IMR-90 (cell line): Measurements from ENCODE around the gene KCNH2. TPM values are rescaled to one million over a fixed set of nuclear protein-coding genes. Genes with fewer than 3 reads are reported as not detected.

Source experiments
- ATAC-seq: fragments of 200-7000 bp; cut with Tn5 transposase; 2 replicates; pipeline ENCODE4 v1.9.1; 2020; ENCODE audit warnings: low read depth, mild to moderate bottlenecking, moderate library complexity
- BruUV-seq: library from RNA; stranded (reverse); fragments of 400-500 nt; replicated peaks from 2 replicates; lab custom pipeline; 2021; lab: Mats Ljungman, UMichigan
- CTCF ChIA-PET: fragments of 300-600 bp; formaldehyde crosslinking; extraction: SDS; loops from one replicate; lab custom pipeline; 2021; ENCODE audit warnings: antibody characterized with exemption; lab: Yijun Ruan, JAX
- POLR2A ChIA-PET: fragments of 300-600 bp; sonication (Branson Sonifier 250); formaldehyde crosslinking; loops from one replicate; lab custom pipeline; 2022; ENCODE audit warnings: antibody characterized with exemption; ENCODE audit not compliant: unreplicated experiment; lab: Charles Lee
- DNase-seq: peaks from one replicate; pipeline ENCODE4 v3.0.0; 2013
- H2AFZ ChIP-seq: replicated peaks from 2 replicates; pipeline ENCODE3; 2013; ENCODE audit warnings: low read length, mild to moderate bottlenecking; ENCODE audit not compliant: poor library complexity
- H2AK5ac ChIP-seq: 2 replicates; pipeline ENCODE4 v1.6.1; 2013; ENCODE audit warnings: low read depth, low read length, inconsistent platforms
- H2AK9ac ChIP-seq: replicated peaks from 2 replicates; pipeline ENCODE3; 2013; ENCODE audit warnings: mild to moderate bottlenecking, low read depth, low read length, moderate library complexity; ENCODE audit not compliant: poor library complexity
- H2BK120ac ChIP-seq: 2 replicates; pipeline ENCODE4 v1.6.1; 2013; ENCODE audit warnings: low read depth, low read length, inconsistent platforms
- H2BK15ac ChIP-seq: 3 replicates; pipeline ENCODE4 v1.6.1; 2013; ENCODE audit warnings: low read depth, low read length, inconsistent platforms
- H2BK20ac ChIP-seq: 2 replicates; pipeline ENCODE4 v1.6.1; 2013; ENCODE audit warnings: low read depth, mild to moderate bottlenecking, inconsistent platforms, low read length, moderate library complexity
- H2BK5ac ChIP-seq: 2 replicates; pipeline ENCODE4 v1.6.1; 2013; ENCODE audit warnings: mild to moderate bottlenecking, low read depth, low read length, inconsistent platforms; ENCODE audit not compliant: poor library complexity, severe bottlenecking
- H3K14ac ChIP-seq: replicated peaks from 2 replicates; pipeline ENCODE4 v1.6.1; 2013; ENCODE audit warnings: low read depth, low read length, inconsistent platforms
- H3K18ac ChIP-seq: 2 replicates; pipeline ENCODE4 v1.6.1; 2013; ENCODE audit warnings: low read depth, low read length, control low read depth
- H3K23ac ChIP-seq: 2 replicates; pipeline ENCODE4 v1.6.1; 2013; ENCODE audit warnings: low read depth, low read length, inconsistent platforms
- H3K27ac ChIP-seq: 2 replicates; pipeline ENCODE4 v1.5.1; 2013; ENCODE audit warnings: mild to moderate bottlenecking, control low read depth, low read length; ENCODE audit not compliant: insufficient read depth
- H3K27me3 ChIP-seq: 2 replicates; pipeline ENCODE4 v1.6.1; 2013; ENCODE audit warnings: low read length; ENCODE audit not compliant: control insufficient read depth, insufficient read depth
- H3K36me3 ChIP-seq: 2 replicates; pipeline ENCODE4 v1.6.1; 2013; ENCODE audit warnings: low read length, mixed read lengths; ENCODE audit not compliant: control insufficient read depth, insufficient read depth
- H3K4ac ChIP-seq: 2 replicates; pipeline ENCODE4 v1.6.1; 2013; ENCODE audit warnings: low read depth, low read length, inconsistent platforms
- H3K4me1 ChIP-seq: 2 replicates; pipeline ENCODE4 v1.6.1; 2013; ENCODE audit warnings: low read length, mixed read lengths; ENCODE audit not compliant: control insufficient read depth, insufficient read depth
- H3K4me2 ChIP-seq: 2 replicates; pipeline ENCODE4 v1.6.1; 2013; ENCODE audit warnings: low read depth, mild to moderate bottlenecking, control low read depth, low read length, moderate library complexity
- H3K4me3 ChIP-seq: 2 replicates; pipeline ENCODE4 v1.5.1; 2013; ENCODE audit warnings: low read depth, mild to moderate bottlenecking, control low read depth, low read length, moderate library complexity; ENCODE audit not compliant: insufficient read depth
- H3K56ac ChIP-seq: 2 replicates; pipeline ENCODE4 v1.6.1; 2013; ENCODE audit warnings: low read length, inconsistent platforms; ENCODE audit not compliant: insufficient read depth; ENCODE audit errors: extremely low read depth
- H3K79me1 ChIP-seq, 2 experiments: 2 replicates each; pipeline ENCODE4 v1.6.1; 2013; ENCODE audit warnings: low read length in 2 of 2, inconsistent platforms in 1 of 2, low read depth in 1 of 2
- H3K9ac ChIP-seq: 2 replicates; pipeline ENCODE4 v1.6.1; 2013; ENCODE audit warnings: low read depth, low read length, control low read depth
- H3K9me1 ChIP-seq: 2 replicates; pipeline ENCODE4 v1.6.1; 2013; ENCODE audit warnings: low read length, inconsistent platforms; ENCODE audit not compliant: insufficient read depth
- H3K9me3 ChIP-seq: 2 replicates; pipeline ENCODE4 v1.6.1; 2013; ENCODE audit warnings: low read length; ENCODE audit not compliant: control insufficient read depth, insufficient read depth
- H4K20me1 ChIP-seq: 2 replicates; pipeline ENCODE4 v1.6.1; 2013; ENCODE audit warnings: low read length, inconsistent platforms; ENCODE audit not compliant: insufficient read depth
- H4K5ac ChIP-seq: 2 replicates; pipeline ENCODE4 v1.6.1; 2013; ENCODE audit warnings: mild to moderate bottlenecking, low read depth, low read length, control low read depth
- H4K8ac ChIP-seq, 2 experiments: 2 replicates each; pipeline ENCODE4 v1.6.1; 2013; ENCODE audit warnings: low read depth in 2 of 2, low read length in 2 of 2, control low read depth in 1 of 2, inconsistent platforms in 1 of 2
- H4K91ac ChIP-seq: 2 replicates; pipeline ENCODE4 v1.6.1; 2013; ENCODE audit warnings: low read depth, low read length, inconsistent platforms; ENCODE audit not compliant: insufficient read depth
- NFE2L2 ChIP-seq: fragments of 150-350 bp; IDR thresholded peaks from 2 replicates; pipeline ENCODE4 v1.6.1; 2016; ENCODE audit warnings: low read depth, mild to moderate bottlenecking, low read length
- RFX5 ChIP-seq: IDR thresholded peaks from 2 replicates; pipeline ENCODE4 v1.8.0; 2012; ENCODE audit warnings: low read depth, mild to moderate bottlenecking, low read length, moderate library complexity
- WGBS, 2 experiments: methylation state at CpG; one replicate each; pipeline versions ENCODE4 v1.1.5 to v1.1.7; 2013; ENCODE audit warnings: missing lambda C conversion rate in 2 of 2; ENCODE audit not compliant: insufficient read length in 1 of 2; ENCODE audit errors: extremely low coverage in 2 of 2; 5-methylcytosine and 5-hydroxymethylcytosine counted together
- dilution Hi-C: fragments of 300-500 bp; cut with HindIII; formaldehyde crosslinking; loops from one replicate; pipeline ENCODE4 v1.14.3; 2018; ENCODE audit warnings: low sequenced_read_pairs; ENCODE audit not compliant: unreplicated experiment
- in situ Hi-C: fragments of 300-500 bp; cut with MboI; formaldehyde crosslinking; loops from 3 replicates; pipeline ENCODE4 v1.14.3; 2019; ENCODE audit warnings: low sequenced_read_pairs, inconsistent platforms, mixed read lengths
- intact Hi-C: fragments of 100-400 bp; cut with micrococcal nuclease; formaldehyde crosslinking; loops from 2 replicates; pipeline ENCODE4 v1.10.0; 2022
- polyA plus RNA-seq, 3 experiments: library from polyadenylated mRNA; depleted of rRNA; stranded (reverse); fragments of >200 nt; gene quantifications; 2 replicates each; pipeline ENCODE4 v1.2.3, GENCODE V29; 2012; ENCODE audit warnings: low replicate concordance in 1 of 3
- total RNA-seq: library from RNA; depleted of rRNA; stranded (reverse); fragments of >200 nt; gene quantifications from 2 replicates; pipeline ENCODE4 v1.2.3, GENCODE V29; 2012

Gene KCNH2
- total and polyA plus RNA-seq, 2 of the 4 experiments (the other 2 are of a cell fraction), result 0.90 to 2.1 TPM

DNA sequence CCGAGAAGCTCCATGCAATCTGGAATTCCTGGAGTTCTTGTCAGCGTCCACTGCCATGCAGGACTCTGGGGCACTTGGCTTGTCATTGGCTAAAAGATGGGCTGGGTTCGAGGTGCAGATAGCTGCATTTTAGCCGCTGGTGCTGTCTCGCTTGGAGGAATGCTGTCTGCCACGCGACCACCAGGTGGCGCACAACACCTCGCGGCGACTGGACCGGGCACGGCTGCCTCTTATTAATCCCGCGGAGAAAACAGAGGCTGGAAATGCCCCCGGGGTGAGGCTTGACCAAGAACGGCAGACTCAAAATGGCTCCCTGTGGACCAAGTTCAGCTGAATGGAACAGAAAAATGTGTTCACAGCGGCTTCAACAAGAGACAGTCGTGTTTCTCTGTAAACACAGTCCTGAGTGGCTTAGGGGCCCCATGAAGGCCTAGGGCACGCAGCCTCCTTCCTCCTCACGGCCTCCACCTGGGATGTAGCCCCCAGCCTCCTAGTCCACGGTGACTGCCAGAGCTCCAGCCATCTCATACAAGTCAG is 79.6 kb downstream of the KCNH2 start (continued):
- no peak for TF ChIP-seq NFE2L2

DNA sequence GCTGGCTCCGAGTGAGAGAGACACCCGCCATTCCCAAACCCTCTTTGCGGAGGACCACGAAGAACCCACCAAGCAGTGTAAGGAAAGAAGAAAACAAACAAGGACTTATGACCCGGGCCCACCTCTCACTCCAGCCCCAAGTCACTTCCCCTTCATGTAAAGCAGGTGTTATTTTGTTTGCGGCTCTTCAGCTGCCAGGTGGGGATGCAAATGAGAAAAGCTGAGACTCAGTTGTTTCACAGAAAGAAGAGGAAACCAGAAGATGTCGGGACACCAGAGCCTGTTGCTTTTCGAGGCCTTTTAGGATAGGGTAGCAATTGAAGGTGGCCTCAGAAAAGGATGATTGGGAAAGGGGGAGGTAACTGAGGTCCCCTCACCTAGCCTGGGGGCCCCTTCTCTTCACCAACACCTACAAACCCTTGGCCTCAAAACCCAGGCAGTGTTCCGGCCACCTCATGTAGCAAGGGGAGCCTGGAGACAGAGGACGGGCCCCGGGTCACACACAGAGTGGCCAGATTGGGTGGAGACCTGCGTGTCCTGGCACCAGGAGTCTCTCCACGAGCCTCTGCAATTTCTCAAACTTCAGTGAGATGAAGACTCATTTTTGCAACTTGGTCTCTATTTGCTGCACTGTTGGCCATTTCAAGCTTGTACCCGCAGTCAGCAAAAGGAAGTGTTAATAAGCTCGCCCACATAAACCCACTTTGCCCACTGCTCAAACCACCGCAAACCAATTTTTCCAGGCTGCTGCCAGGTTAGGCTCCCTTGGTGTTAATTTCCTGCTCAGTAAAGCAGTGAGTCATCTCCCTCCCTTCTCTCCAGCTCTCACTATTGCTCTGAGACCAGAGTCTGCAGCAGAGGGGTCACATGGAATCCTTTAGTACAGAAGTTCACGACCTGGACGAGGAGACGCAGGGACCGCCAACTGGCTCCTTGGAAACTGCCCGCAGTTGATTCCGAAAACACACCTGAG is 80.3 kb downstream of the KCNH2 start:
- CTCF ChIA-PET, result interaction anchor here (0.6 to 1.5 kb wide), 15 partner anchors 15 to 508 kb away, joined by 3 to 8 read pairs (median 4); no protein-coding TSS in a partner anchor
- no peak overlapping the region for H4K8ac ChIP-seq
- in situ Hi-C loops (no loop called here), intact Hi-C loops (loop anchor here (1.0 to 5.0 kb wide), 4 partner anchors 81 to 215 kb away; partner anchors contain the start of gene KCNH2), dilution Hi-C loops (no loop called here)
- no peak overlapping the region for H3K9ac ChIP-seq
- no peak overlapping the region for H2AK5ac ChIP-seq
- ATAC-seq (no peak; the same call in 1 of the 2 replicates), DNase-seq (no peak)
- H2AK9ac ChIP-seq, result no peak overlapping the region
- H2BK5ac ChIP-seq, result no peak overlapping the region
- H2BK20ac ChIP-seq, result no peak overlapping the region
- no peak overlapping the region for H3K18ac ChIP-seq
- H4K20me1 ChIP-seq, result no peaks in the 10 kb centered on the region
- no peak overlapping the region for H3K56ac ChIP-seq
- no peak overlapping the region for H3K23ac ChIP-seq
- H3K14ac ChIP-seq, result no peak overlapping the region
- TF ChIP-seq NFE2L2 (no peak), RFX5 (no peak)
- POLR2A ChIA-PET, result no interaction called here
- H3K9me1 ChIP-seq, result no peaks in the 10 kb centered on the region
- no peaks in the 10 kb centered on the region for H3K36me3 ChIP-seq
- H3K4me2 ChIP-seq, result no peak overlapping the region
- H3K4me1 ChIP-seq, result peaks cover 4% of the 10 kb centered on the region; the same call in 1 of the 2 replicates
- H2BK15ac ChIP-seq, result no peak overlapping the region
- H3K27me3 ChIP-seq, result peaks cover 15% of the 10 kb centered on the region; the same call in 1 of the 2 replicates
- no TSS peak for BruUV-seq
- H4K91ac ChIP-seq, result no peak overlapping the region
- no peaks in the 10 kb centered on the region; the same call in none of the 2 replicates for H3K9me3 ChIP-seq
- H3K79me1 ChIP-seq, result no peaks in the 10 kb centered on the region
- H3K4me3 ChIP-seq, result no peak overlapping the region
- H2BK120ac ChIP-seq, result no peak overlapping the region
- no peak overlapping the region for H2AFZ ChIP-seq
- no peak overlapping the region for H4K5ac ChIP-seq
- WGBS, 2 experiments, result 56% methylated on average over 10 of the region's 22 CpGs; no CpG with 5 or more reads in 1 of the 2 experiments
- no peak overlapping the region for H3K4ac ChIP-seq
- H3K27ac ChIP-seq, result no peak overlapping the region
